D721Med (cell line): ENCODE results near the gene ELF2.

Experiments used
- DNase-seq: peaks from one replicate; pipeline ENCODE4 v3.0.0; 2011; ENCODE audit warnings: low spot score; ENCODE audit not compliant: insufficient read length
- FAIRE-seq: peaks from 2 replicates; lab custom pipeline; 2011; peaks lifted over from hg19 to GRCh38; lab: Jason Lieb, UNC
- TF ChIP-seq, protein P1 (sequence below): IDR thresholded peaks from 2 replicates; pipeline ENCODE4 v1.5.1; 2012; ENCODE audit warnings: mild to moderate bottlenecking, control low read depth; ENCODE audit not compliant: insufficient read depth; ENCODE audit errors: missing control alignments

ELF2 gene

DNA sequence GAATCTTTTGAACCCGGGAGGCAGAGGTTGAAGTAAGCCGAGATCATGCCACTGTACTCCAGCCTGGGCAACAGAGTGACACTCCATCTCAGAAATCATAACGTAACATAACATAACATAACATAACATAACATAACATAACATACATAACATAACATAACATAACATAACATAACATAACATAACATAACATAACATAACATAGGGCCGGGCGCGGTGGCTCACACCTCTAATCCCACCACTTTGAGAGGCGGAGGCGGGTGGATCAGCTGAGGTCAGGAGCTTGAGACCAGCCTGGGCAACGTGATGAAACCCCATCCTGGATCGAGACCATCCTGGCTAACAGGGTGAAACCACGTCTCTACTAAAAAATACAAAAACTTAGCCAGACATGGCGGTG is 84.7 kb downstream of the ELF2 start:
- FAIRE-seq (no peak), DNase-seq (no peak)
- TF ChIP-seq, protein P1, sequence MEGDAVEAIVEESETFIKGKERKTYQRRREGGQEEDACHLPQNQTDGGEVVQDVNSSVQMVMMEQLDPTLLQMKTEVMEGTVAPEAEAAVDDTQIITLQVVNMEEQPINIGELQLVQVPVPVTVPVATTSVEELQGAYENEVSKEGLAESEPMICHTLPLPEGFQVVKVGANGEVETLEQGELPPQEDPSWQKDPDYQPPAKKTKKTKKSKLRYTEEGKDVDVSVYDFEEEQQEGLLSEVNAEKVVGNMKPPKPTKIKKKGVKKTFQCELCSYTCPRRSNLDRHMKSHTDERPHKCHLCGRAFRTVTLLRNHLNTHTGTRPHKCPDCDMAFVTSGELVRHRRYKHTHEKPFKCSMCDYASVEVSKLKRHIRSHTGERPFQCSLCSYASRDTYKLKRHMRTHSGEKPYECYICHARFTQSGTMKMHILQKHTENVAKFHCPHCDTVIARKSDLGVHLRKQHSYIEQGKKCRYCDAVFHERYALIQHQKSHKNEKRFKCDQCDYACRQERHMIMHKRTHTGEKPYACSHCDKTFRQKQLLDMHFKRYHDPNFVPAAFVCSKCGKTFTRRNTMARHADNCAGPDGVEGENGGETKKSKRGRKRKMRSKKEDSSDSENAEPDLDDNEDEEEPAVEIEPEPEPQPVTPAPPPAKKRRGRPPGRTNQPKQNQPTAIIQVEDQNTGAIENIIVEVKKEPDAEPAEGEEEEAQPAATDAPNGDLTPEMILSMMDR, result no peak

DNA sequence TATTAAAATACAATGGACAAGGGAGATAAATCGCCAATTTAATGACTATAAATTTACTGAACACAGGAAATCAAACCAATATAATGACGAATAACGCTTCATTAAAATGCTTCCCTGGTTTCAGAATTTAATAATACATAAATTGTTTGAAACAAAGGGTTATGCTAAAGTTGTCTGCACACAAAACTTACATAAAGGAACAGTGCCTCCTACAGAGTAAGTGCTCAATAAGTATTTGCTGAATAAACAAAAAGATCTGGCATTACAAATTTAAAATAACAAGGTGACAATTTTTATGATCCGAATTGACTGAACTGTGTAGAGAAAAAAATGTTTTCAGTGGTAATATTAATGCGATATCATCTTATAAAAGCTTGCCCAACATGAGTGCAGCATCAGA is 91.9 kb downstream of the ELF2 start:
- FAIRE-seq (peak; percentile 16), DNase-seq (no peak)
- TF ChIP-seq, protein P1, result peak; percentile 36

DNA sequence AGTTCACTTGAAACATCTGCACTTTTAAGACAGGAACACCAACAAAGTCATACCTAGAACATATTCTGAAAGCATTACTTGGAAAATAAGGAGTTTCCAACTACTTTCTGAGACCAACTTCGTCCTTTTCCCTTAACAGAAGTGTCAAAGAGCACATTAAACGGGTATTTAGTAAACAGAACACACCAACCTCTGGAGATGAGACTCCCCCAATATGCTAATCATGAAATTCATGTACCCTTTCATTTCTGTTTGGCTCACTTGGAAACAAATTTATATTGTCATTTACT is 92.3 kb downstream of the ELF2 start:
- FAIRE-seq, result peak; percentile 76

DNA sequence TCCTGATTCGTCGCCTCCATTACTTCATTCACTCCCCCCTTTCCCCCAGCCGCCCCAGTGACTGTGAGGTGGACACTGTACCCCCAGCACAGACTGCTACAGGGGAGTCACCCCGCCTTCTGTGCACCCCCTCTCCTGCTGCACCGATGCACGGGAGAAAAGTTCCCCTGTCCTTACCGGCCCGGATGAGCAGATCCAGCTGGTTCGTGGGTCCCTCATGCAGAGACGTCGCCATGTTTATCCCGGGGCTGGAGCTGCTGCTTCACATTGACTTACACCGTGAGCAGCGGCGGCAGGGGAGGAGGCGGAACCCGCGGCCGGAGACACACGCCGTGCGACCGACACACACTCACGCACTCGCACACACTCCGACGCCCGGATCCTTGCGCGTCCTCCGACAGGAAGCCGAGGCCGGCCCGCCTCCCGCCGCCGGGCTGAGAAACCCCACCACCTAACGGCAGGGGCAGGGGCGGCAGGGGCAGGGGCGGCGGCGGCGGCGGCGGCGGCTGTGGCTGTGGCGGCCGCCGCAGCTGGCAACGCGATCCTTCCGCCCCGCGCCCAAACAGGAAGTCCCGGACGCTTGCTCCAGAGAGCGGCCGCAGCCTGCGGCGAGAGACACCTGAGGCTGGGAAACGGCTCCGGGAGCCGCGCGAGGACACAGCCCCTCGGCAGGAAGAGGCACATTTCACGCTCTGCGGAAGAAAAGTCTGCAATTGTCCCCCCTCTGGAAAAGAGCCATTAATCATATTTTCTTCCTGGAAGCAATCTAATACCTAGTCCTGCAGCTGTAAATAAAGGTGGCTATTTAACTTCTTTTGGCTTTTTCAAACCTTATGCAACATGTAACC is 92.8 kb downstream of the ELF2 start:
- DNase-seq (peak; percentile 31), FAIRE-seq (no peak)
- TF ChIP-seq, protein P1, result no peak

More for the DNA sequence above, 92.3 kb downstream of the ELF2 start:
- TF ChIP-seq, protein P1, result no peak
- no peak for DNase-seq

DNA sequence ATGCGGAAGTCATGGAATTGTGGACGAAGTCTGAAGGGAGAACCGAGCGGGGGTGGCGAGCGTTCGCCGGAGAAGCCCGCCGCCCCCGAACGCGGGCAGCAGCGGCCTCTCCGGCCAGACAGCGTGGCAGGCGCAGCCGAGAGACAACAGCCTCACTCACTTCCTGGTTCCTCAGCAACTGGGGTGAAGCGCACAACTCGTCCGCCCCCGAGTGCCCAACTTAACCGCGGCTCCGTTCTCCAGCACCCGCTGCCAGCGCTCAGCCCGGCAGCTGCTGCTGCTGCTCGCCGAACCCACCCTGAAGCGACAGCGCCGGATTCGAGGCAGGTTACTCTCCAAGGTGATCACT is 93.4 kb downstream of the ELF2 start:
- FAIRE-seq (no peak), DNase-seq (no peak)
- TF ChIP-seq, protein P1, result no peak

DNA sequence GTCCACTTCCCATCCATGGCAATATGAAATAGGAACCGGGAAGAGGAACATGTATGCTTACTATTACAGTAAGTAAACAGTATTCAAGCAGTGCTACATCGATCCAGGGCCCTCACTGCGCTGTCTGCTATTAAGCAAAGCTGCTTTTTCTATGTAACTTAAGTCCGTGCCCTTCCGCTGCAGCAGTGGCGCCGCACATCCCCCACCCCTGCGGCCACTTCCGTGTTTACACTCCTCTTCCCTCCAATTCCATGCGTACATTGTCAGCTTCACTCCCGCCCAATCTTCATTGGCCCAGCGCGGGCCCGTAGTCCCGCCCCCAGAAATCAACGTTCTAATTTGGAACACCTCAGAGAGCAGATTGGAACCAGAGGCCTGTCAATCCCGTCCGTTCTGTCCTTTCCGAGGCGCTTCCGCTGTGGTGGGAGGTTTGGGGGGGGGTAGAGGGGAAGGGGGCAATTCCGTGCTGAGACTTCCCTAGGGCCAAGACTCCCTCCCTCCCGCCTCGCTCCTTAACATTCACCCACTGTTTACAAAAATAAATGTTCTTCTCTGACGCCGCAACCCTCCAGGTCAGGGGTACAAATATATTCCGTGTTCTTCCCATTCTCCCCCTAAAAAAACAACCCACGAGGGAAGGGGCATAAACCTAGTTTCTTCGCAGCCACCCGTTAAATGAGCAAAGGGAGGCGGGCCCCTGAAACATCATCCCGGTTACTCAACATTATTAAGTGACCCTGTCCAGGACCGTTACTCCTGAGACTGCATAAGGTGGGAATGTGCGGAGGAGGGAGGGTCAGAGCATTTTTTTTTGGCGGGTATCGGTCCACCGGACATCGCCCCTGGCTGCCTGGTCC is 94.0 kb downstream of the ELF2 start:
- no peak for FAIRE-seq
- TF ChIP-seq, protein P1, result no peak
- peak; percentile 62 for DNase-seq

DNA sequence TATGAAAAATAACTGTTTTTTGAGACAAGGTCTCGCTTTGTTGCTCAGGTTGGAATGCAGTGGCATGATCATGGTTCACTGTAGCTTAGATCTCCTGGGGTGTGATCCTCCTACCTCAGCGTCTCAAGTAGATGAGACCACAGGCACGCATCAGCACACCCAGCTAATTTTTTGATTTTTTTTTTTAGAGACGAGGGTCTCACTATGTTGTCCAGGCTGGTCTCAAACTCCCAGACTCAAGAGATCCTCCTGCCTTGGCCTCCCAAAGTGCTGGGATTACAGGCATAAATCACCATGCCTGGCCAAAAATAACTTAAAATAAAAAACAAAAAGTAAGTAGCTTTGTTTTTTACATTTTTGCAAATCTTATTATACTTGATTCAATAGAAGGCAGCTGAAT is 98.1 kb downstream of the ELF2 start:
- DNase-seq, result no peak
- TF ChIP-seq, protein P1, result no peak
- FAIRE-seq, result no peak
